ENCODE measurements around the gene SLC12A3.
"Not testable (repeated sequence)": the region's sequence is repeated elsewhere in the genome, so short reads cannot be mapped to it uniquely, and the experiment has no call there.

The SLC12A3 gene

DNA sequence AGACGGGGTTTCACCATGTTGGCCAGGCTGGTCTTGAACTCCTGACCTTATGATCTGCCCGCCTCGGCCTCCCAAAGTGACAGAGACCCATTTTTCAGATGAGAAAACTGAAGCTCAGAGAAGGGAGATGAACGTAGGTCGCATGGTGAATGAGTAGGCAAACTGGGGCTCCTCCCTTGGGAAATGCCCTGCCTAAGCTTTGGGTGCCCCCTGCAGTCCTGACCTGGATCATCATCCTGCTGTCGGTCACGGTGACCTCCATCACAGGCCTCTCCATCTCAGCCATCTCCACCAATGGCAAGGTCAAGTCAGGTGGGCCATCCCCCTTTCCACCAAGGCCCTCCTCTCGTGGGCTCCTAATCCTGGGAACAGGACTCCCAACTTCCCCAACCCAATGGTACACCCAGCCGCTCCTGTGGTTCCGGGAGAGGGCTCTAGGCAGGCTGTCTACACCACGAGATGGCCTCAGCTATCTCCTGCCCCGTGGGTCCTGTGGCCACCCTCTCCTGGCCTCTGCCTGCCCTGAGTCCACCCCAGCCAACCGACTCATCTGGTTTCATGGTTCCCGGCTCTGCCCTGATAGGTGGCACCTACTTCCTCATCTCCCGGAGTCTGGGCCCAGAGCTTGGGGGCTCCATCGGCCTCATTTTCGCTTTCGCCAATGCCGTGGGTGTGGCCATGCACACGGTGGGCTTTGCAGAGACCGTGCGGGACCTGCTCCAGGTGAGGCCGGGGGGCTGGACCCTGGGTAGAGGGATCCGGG lies 4.7 kb downstream of the SLC12A3 start:
- DNase-seq: no peak

DNA sequence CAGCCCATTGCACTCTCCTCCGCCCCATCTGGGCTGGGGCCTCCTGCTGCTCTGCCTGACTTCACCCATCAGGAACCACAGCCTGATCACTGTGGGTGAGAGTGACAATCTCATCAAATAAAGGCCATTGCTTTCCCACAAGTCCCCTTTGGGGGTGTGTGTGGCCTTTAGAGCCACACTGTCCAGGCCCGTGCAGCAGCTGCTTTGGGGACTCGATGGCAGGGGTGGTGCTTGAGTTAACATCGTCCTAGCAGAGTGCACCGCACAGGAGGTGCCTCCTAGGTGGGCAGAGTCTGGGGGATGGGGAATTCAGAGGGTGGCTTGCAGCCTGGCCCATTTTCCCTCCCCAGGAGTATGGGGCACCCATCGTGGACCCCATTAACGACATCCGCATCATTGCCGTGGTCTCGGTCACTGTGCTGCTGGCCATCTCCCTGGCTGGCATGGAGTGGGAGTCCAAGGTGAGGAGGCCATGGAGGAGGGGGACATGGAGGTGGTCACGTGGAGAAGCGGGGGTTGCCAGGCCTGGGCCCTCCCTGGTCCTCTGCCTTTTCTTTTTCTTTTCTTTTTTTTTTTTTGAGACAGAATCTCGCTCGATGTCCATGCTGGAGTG lies 5.4 kb downstream of the SLC12A3 start:
- DNase-seq: no peak

DNA sequence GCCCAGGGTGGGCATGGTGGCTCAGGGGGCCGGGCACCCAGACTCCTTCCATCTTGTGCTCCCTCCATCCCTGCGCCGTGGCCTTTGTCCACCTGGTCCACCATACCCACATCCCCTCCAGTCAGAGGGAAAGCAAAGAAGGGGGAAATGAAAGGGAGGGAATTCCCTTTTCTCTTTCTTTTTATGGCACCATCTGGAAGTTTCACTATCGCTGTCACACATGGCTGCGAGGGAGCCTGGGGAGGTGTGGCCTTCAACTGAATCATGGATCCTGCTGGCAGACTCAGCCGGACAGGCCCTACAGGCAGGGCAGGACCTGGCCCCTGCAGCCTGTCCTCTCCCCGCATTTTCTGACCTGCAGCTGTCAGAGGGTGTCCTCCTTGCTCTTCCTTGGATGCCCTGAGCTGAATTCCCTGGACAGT lies 6.2 kb downstream of the SLC12A3 start:
- no peak for DNase-seq

DNA sequence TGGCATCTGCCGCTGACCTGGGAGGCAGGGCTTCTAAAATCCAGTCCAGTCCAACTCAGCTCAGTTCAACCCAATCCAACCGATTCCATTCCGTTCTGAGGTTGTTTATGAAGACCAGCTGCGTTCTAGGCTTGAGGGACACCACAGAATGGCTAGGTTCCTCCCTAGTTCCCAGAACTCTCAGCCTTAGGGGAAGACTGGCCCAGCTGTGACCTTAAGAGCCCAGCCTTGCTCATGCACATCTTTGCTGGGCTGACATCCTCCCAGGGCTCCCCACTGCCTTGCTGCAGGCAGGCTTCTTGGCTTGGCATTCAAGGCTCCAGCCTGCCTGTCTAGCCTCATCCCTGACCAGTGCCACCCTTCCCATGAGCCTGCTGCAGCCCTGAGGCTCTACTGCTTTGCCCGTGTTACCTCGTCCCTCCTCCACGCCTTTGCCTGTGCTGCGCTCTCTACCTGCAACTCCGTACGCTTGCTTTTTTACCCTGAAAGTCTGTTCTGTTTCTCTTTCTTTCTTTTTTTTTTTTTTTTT lies 7.9 kb downstream of the SLC12A3 start:
- DNase-seq: no peak

DNA sequence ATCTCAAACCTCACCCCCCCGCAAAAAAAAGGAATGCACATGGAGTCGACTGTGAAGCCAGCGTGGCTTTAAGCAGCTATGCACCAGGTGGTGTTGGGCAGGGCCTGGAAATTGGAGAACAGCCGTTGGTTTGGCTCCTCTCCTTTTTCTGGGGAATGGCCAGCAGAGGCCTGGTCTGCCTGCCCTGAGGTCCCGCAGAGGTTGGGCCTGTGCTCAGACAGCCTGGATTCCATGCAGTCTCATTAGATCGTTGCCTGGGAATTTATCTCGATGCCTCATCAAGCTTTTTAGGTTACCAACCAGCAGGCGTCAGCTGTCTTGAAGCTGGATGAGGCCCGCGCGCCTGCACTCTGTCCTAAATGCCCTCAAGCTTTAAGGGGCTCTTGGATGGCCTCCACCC lies 9.8 kb downstream of the SLC12A3 start:
- no peak for DNase-seq

DNA sequence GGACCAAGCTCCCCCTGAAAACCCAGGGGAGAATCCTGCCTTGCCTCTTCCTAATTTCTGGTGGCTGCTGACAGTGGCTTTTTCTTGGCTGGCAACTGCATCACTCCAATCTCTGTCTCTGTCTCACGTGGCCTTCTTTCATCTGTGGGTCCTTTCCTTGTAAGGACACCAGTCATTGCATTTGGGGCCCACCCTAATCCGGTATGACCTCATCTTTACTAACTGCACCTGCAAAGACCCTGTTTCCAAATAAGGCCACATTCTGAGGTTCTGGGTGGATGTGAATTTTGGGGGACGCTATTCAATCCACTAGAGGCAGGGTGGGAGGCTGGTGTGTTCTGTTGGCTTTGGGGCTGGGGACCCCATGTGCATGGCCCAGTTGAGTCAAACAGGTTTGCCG lies 11.0 kb downstream of the SLC12A3 start:
- DNase-seq: no peak

DNA sequence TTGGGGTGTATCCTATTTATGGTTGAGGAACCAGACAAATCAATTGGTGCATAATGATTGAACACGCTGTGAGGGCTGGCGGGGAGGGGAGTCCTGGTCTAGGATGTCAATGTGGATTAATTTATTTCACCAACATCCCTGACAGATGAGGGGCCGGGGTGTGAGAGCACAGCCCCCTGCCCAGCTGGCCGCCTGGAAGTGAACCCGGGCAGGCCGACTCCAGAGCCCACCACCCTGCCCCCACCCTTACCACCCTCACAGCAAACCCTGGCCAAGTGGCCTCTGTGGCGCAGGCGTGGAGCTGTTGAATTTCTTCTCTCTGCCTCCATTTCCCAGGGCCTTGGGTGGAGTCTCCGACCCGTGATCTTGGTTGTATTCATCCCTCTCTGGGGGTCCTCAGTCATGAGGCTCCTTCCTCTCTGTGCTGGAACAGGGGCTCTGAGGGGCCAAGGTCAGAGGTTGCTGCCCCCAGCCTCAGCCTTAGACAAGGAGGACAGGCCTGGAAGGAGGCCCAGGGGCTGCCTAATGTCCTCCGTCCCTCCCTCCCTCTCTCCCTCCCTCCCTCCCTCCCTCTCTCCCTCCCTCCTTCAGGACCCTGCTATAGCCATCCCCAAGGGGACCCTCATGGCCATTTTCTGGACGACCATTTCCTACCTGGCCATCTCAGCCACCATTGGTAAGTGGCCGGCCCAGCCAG lies 12.6 kb downstream of the SLC12A3 start:
- no peak for DNase-seq

DNA sequence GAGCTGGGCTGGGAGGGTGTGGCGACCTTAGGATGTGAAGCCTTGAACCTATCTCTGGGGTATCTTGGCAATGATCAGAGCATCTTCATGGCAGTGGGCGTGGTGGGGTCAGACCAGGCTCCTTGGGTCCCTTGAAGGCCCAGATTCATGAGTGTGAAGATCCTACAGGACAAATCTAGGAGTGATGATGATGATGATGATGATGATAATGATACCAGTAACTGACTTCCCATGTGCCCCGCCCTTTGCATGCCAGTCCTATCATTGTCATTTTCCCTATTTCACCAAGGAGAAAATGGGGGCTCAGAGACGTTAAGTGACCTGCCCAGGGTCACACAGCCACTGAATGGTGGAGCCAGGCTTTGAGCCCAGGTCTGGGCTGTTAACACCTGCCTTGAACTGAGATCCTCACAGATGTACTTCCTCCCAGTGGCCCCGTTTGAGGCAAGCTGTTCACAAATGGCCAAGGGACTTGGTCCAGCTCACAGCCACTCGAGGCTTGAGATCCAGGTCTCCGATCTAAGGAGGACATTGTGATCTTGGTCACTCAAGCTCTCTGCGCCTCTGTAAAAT lies 13.4 kb downstream of the SLC12A3 start:
- no peak for DNase-seq

DNA sequence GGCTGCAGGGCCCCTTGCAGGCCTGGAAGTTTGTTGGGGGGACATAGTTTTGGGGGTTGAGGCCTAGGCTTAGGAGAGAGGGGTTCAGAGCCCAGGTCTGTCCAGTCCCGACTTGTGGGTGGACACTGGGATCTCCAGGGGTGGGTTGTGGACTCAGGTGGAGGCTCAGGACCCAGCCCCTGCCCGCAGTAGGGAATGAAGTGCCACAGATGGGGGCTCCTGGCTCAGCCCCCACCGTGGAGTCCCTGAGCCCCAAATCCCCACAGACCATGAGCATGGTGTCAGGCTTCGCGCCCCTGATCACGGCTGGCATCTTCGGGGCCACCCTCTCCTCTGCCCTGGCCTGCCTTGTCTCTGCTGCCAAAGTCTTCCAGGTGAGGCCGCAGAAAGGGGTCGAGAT lies 14.3 kb downstream of the SLC12A3 start:
- DNase-seq: no peak

DNA sequence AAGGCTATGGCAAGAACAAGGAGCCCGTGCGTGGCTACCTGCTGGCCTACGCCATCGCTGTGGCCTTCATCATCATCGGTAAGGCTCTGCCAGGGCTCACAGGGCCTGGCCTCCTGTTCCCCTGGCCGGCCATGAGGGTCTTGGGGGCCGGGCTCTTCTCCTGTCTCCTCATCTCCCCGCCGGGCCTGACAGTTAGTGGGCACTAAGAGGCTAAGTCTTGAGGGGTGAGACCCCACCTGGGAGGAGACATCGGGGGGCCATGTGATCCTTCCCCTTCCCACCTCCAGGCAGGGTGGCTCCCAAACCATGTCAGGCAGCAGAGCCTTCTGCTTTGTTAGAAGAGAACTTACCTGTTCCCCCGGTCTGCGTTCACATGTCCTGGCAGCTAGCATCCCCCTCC lies 15.2 kb downstream of the SLC12A3 start:
- DNase-seq: no peak

DNA sequence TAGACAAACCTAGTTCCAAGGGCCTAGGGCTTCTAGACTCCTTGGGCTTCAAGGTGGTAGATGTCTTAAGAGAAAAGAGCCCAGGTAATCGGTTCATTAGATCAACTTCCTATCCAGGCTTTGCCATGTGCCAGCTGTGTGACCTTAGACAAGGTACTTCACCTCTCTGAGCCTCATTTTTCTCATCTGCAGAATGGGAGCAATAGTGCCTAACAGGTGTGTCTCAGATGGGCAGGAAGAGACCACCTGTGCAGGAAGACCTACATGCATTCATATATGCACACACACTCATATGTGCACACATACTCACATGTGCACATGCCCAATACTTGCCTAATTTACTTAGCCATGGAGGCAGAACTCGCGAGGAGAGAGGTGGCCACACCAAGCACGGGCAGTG lies 15.7 kb downstream of the SLC12A3 start:
- no peak for DNase-seq

DNA sequence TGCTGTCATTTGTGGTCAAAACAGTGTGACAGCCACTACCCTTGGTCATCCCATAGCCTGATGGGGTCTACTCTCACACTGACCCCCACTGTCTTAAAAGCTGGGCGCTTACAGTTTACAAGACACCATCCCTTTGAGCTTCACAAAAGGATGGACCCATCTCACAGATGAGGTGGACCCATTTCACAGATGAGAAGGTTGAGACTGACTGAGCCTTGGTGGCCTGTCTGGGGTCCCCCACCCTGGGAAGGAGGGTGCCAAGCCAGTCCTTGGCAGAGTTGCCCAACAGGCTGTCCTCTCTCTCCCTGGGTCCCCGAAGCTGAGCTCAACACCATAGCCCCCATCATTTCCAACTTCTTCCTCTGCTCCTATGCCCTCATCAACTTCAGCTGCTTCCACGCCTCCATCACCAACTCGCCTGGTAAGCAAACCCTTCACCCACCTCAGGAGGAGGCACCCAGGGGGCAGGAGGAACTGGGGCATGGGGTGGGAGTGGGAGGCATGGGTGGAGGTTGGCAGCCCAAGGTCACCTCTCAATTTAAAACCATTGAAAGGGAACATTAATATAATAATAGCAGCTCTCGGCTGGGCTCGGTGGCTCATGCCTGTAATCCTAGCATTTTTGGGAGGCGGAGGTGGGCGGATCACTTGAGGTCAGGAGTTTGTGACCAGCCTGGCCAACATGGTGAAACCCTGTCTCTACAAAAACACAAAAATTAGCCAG lies 17.2 kb downstream of the SLC12A3 start:
- no peak for DNase-seq

DNA sequence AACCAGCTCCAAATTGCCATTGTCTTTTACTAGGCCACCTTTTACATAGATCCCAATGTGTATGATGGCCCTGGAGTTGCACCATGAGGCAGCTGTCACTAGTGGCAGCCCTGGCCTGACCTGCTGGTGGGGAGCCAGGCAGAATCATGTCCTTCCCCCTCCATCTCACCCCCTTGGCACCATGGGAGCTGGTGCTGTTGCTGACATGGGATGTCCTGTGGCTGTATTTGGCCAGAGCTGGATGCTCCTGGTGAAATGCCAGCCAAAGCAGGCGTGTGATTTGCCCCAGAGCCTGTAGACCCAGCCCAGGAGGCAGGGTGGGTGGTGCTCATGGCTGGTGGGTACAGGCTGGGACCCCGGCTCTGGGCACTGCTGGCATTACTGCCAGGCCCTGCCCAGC lies 18.6 kb downstream of the SLC12A3 start:
- no peak for DNase-seq

DNA sequence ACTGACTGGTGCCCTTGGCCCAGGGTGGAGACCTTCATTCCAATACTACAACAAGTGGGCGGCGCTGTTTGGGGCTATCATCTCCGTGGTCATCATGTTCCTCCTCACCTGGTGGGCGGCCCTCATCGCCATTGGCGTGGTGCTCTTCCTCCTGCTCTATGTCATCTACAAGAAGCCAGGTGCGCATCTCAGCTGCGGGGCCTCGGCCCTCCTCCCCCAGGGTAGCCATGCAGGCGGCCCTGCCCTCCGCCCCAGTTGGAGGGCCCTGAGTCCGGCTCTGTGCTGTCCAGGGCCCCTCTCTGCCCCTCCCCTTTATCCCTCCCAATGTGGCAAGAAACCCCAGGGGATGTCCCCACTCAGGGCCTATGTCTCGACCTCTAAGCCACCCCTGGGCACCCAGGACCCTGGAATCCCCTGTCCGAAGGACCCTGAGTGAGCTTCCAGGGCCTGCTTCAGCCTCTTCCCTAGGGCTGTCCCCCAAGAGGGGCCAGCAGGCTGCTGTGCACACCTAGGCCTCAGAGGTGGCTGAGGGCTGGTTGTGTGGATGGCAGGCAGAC lies 19.1 kb downstream of the SLC12A3 start:
- DNase-seq: no peak

DNA sequence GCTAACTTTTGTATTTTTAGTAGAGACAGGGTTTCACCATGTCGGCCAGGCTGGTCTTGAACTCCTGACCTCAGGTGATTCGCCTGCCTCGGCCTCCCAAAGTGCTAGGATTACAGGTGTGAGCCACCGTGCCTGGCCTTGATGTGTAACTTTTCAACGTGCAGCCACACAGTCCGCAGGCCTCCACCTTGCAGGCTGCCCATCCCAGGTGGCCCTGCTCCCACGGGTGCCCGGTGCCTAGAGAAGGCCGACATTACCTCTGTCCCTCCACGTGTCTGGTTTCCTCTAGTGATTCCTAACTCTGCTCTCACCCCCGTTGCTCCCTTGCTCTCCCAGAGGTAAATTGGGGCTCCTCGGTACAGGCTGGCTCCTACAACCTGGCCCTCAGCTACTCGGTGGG lies 19.9 kb downstream of the SLC12A3 start:
- not testable (repeated sequence) for DNase-seq

DNA sequence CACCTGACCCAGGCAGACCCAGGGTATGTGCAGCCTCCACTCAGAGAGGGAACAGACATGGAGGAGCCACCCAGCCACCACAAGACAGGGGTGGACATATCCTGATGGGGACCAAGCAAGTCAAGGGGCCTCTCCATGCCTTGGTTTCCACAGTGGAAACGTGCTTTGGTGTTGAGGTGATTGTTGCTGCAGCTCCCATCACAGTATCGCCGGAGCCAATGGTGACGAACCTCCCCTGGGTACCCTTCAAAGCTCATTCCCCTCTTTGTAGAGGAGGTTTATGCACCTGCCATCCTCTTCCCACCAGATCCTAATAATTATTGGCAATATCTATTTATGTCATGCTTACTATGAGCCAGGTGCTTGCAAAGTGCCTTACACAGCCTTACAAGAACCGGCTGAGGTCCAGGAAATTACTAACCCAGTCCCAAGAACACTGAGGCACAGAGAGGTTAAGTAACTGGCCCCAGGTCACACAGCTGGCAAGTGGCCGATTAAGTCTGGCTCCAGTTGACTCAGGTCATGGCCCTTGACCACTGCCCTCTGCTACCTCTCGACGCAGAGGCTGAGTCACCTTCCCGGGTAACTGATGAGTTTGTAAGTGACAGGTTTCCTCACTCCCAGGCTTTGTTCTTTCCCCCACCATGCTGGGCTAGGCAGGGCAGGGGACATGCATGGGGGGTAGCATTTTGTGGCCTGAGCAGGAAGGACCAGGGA lies 20.6 kb downstream of the SLC12A3 start:
- DNase-seq: no peak

DNA sequence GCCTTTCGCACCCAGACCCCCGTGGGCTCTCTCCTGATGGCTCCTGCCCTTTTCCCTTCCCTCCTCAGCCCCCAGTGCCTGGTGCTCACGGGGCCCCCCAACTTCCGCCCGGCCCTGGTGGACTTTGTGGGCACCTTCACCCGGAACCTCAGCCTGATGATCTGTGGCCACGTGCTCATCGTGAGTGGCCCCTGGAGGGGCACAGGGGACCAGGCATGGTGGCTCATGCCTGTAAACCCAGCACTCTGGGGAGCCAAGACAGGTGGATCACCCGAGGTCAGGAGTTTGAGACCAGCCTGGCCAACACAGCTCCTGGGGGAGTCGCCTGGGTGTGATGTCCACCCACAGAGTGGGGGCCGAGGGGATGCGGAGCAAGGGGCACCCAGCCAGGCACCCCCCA lies 21.3 kb downstream of the SLC12A3 start:
- no peak for DNase-seq

DNA sequence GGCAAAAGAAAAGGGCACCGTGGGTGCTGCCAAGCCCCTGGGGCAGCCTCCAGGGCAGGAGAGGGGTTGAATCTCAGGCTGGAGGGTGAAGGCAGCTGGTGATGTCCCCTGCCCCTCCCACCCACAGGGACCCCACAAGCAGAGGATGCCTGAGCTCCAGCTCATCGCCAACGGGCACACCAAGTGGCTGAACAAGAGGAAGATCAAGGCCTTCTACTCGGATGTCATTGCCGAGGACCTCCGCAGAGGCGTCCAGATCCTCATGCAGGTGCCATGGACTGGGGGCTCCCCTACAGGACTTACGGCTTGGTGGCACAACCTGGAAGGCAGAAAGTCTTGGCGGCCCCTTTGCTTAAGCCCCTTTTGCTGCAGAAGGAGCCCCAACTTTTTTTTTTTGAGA lies 21.8 kb downstream of the SLC12A3 start:
- no peak for DNase-seq

DNA sequence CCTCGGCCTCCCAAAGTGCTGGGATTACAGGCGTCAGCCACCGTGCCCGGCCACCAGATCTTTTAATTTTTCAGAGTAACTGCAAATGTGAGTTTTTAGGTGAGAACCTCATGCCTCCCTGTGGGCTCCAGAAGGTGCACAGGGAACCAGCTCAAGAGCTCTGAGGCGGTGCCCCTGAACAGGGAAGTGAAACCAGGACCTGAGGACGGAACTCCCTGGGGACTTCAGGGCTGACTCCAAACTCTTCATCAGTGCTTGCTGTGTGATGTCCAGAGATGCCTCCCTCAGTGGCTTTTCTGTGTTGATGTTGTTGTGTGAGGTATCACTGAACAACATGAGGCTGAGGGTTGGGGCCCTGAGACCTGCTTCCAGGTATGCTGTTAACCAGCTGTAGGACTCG lies 23.8 kb downstream of the SLC12A3 start:
- DNase-seq: no peak

DNA sequence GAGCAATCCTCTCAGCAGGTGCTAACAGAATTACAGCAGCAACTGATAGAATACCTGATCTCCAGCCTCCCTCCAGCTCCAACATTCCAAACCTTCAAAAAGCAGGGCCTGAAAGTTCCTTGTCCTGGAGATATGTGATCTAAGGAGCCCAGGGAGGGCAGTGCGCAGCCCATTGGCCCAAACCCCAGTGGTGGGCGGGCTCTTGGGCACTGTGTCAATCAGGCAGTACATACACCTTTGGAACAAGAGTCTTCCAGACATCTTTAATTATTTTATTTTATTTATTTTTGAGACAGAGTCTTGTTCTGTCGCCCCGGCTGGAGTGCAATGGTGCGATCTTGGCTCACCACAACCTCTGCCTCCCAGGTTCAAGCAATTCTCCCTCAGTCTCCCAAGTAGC lies 24.2 kb downstream of the SLC12A3 start:
- no peak for DNase-seq

DNA sequence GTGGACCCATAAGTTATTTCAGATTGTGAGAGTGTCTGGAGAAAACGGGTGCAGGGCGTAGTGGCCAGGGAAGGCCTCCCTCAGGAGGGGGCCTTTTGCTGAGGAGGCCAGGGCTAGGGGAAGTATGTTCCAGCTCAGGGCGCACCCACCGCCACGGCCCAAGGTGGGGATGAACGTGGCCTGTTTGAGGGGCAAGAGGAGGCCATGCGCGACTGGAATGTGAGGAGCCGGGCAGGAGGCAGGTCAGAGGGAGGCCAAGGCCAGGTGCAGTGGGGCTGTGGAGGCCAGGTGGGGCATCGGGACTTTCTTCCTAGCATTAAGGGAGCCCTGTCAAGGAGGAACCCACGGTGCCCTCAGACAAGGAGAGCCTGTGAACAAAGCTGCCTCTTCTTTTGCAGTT lies 26.7 kb downstream of the SLC12A3 start:
- no peak for DNase-seq

DNA sequence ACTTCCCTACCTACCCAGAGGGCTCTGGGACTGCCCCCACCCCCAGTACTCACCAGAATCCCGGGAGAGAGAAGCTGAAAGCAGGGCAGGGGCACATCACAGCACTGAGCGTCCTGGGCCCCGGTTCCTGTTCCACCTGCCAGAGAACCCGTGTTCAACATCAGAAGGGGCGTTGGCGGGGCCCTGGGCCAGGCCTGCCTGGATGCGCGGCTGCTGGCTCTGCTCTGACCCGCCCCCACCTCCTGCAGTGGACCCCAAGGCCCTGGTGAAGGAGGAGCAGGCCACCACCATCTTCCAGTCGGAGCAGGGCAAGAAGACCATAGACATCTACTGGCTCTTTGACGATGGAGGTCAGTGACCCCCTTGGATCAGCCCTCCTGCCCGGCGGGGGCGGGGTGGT lies 27.7 kb downstream of the SLC12A3 start:
- DNase-seq: no peak

All from NCI-H1048 (cell line).